Thoracic aorta (tissue), 2 donors: Measurements from ENCODE around the gene TRIM41. TPM values are rescaled to one million over a fixed set of nuclear protein-coding genes. Genes with fewer than 3 reads are reported as not detected.

Experiments used
- ATAC-seq: fragments of 150-250 bp; one replicate; pipeline ENCODE4 v1.8.0; 2017; ENCODE audit warnings: low read depth; ENCODE audit not compliant: insufficient number of reproducible peaks, low FRiP score
- DNase-seq: peaks from one replicate; pipeline ENCODE4 v3.0.0-alpha.2; 2020; ENCODE audit warnings: low spot score
- H3K27ac ChIP-seq, 2 donors: fragments of 200-600 bp; sonication (generic); 1 replicate in 1 of 2; 2 replicates in 1 of 2; pipeline ENCODE4 v1.5.1; 2016; ENCODE audit warnings: mild to moderate bottlenecking in 2 of 2, moderate library complexity in 2 of 2
- H3K27me3 ChIP-seq: fragments of 200-600 bp; sonication (generic); replicated peaks from 2 replicates; pipeline ENCODE4 v1.6.0; 2016; ENCODE audit warnings: mild to moderate bottlenecking; ENCODE audit not compliant: insufficient read depth
- H3K36me3 ChIP-seq: fragments of 200-600 bp; sonication (generic); one replicate; pipeline ENCODE4 v1.5.1; 2016
- H3K4me1 ChIP-seq, 2 donors: fragments of 200-600 bp; sonication (generic); 1 replicate in 1 of 2; 2 replicates in 1 of 2; pipeline versions ENCODE4 v1.5.1 to v1.6.0; 2016; ENCODE audit warnings: low read depth in 2 of 2, mild to moderate bottlenecking in 1 of 2; ENCODE audit not compliant: control insufficient read depth in 1 of 2
- H3K4me3 ChIP-seq: fragments of 200-600 bp; sonication (generic); 2 replicates; pipeline ENCODE4 v1.5.1; 2016; ENCODE audit warnings: mild to moderate bottlenecking
- H3K9me3 ChIP-seq: fragments of 200-600 bp; sonication (generic); 2 replicates; pipeline ENCODE4 v1.5.1; 2016
- total RNA-seq, 2 donors: library from RNA; depleted of rRNA; stranded (reverse); fragments of >200 nt; gene quantifications; one replicate each; pipeline versions ENCODE4 v1.1.0 to v1.2.3, GENCODE V29; 2016
- TF ChIP-seq, protein P1 (sequence below): fragments of 200-600 bp; sonication (generic); IDR thresholded peaks from one replicate; pipeline ENCODE4 v1.5.1; 2019; ENCODE audit warnings: antibody characterized with exemption

TRIM41 gene
- total RNA-seq, 2 donors from 2014 or later = 12.2 to 12.4 TPM

DNA sequence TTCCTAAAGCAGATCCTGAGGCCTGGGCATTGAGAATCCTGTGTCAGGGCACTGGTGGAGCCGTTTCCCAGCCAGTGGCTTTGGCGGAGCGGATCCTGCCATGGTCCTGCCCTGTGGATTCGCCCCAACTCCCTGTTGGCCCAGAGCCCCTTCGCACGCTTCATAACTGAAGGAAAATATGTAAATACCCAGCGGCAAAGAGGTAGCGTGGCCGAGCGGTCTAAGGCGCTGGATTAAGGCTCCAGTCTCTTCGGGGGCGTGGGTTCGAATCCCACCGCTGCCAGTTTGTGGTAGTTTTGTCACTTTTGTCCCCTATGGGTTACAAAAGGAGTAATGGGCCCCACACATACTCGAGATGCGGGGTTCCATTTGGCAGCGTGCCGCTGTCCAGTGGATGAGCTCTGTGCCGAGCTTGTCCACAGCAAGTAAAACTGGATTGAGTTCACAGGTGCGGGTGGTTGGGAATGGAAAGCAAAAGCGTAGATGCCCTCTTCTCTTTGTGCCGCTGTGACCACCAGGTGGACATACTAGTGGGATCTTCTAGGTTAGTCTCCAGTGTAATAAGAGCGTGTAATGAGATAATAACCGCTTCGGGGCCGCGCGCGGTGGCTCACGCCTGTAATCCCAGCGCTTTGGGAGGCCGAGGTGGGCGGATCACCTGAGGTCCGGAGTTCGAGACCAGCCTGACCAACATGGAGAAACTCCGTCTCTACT lies 35.4 kb upstream of the TRIM41 start:
- no peaks in the 10 kb centered on the region for H3K27me3 ChIP-seq
- no peak for DNase-seq
- H3K4me3 ChIP-seq = peak overlapping the region; percentile 99
- ATAC-seq = peak; percentile 33
- TF ChIP-seq, protein P1, sequence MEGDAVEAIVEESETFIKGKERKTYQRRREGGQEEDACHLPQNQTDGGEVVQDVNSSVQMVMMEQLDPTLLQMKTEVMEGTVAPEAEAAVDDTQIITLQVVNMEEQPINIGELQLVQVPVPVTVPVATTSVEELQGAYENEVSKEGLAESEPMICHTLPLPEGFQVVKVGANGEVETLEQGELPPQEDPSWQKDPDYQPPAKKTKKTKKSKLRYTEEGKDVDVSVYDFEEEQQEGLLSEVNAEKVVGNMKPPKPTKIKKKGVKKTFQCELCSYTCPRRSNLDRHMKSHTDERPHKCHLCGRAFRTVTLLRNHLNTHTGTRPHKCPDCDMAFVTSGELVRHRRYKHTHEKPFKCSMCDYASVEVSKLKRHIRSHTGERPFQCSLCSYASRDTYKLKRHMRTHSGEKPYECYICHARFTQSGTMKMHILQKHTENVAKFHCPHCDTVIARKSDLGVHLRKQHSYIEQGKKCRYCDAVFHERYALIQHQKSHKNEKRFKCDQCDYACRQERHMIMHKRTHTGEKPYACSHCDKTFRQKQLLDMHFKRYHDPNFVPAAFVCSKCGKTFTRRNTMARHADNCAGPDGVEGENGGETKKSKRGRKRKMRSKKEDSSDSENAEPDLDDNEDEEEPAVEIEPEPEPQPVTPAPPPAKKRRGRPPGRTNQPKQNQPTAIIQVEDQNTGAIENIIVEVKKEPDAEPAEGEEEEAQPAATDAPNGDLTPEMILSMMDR = no peak
- peaks cover 4 to 13% of the 10 kb centered on the region in 2 donors for H3K4me1 ChIP-seq
- H3K27ac ChIP-seq = peak overlapping the region; percentile 89 to 94
- no peaks in the 10 kb centered on the region for H3K36me3 ChIP-seq
- H3K9me3 ChIP-seq = no peaks in the 10 kb centered on the region

DNA sequence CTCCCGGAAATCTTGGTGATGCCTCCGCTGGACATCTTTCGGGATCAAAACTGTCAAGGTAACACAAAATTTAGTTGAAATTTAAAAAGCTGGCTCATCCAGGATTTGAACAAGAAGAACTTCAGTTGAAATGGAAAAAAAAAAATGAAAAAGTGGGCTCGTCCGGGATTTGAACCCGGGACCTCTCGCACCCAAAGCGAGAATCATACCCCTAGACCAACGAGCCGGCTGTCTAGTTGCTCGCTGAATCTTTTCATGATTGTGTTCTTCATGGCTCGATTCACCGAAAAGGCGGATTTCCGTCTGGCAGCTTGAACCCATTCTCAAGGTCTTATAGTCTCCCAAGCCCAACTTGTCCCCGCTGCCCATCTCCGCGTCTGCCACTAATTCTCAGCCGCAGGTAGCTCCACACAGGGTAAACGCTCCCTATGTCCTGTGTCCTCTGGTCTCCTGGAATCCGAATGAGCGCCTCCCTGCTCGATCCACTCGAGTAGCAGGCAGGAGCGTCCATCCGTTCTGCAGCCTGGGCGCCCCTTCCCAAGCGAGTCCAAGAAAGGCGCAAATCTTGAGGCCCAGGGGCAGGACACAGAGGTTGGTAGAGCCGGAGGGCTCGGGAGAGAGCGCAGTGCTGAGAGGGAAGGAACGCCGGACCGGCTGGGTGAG lies 34.2 kb upstream of the TRIM41 start:
- DNase-seq = no peak

DNA sequence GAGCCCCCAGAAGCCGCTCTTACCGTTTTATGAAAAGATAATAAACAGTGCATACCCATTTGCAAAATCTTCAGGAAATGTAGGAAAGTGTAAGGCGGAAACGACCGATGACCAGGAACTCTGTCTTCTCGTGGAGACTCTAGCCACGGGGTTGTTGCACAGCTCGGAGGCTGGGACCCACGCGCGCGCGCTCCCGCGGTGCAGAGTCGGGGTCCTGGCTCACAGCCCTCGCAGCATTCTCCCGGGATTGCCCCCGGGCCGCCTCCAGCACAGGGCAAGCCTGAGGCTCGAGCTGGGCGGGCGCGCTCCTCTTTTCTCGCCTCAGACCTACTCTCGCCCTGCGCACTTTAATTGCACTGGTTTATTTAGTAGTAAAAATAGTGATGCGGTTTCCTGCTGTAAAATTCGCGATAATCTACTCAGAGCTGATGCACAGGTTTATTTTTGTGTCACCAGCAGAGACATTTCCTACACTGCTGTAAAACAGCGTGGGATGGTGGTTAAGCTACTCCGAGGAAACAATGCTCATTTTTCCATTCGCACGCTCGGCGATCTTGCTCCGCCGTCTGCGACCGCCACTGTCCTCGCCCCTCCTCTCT lies 33.6 kb upstream of the TRIM41 start:
- DNase-seq (no peak), ATAC-seq (no peak)
- H3K27ac ChIP-seq = peak overlapping the region; percentile 89 to 94
- H3K9me3 ChIP-seq = no peaks in the 10 kb centered on the region
- TF ChIP-seq, protein P1 = no peak
- H3K4me3 ChIP-seq = peak overlapping the region; percentile 99
- H3K4me1 ChIP-seq = peaks cover 4 to 14% of the 10 kb centered on the region in 2 donors
- no peaks in the 10 kb centered on the region for H3K36me3 ChIP-seq
- no peaks in the 10 kb centered on the region for H3K27me3 ChIP-seq

More for the DNA sequence above, 34.2 kb upstream of the TRIM41 start:
- H3K27ac ChIP-seq = peak overlapping the region; percentile 89 to 94
- ATAC-seq = peak; percentile 58
- peaks cover 4 to 16% of the 10 kb centered on the region in 2 donors for H3K4me1 ChIP-seq
- H3K9me3 ChIP-seq = no peaks in the 10 kb centered on the region
- no peaks in the 10 kb centered on the region for H3K27me3 ChIP-seq
- peak overlapping the region; percentile 99 for H3K4me3 ChIP-seq
- TF ChIP-seq, protein P1 = no peak
- H3K36me3 ChIP-seq = no peaks in the 10 kb centered on the region

DNA sequence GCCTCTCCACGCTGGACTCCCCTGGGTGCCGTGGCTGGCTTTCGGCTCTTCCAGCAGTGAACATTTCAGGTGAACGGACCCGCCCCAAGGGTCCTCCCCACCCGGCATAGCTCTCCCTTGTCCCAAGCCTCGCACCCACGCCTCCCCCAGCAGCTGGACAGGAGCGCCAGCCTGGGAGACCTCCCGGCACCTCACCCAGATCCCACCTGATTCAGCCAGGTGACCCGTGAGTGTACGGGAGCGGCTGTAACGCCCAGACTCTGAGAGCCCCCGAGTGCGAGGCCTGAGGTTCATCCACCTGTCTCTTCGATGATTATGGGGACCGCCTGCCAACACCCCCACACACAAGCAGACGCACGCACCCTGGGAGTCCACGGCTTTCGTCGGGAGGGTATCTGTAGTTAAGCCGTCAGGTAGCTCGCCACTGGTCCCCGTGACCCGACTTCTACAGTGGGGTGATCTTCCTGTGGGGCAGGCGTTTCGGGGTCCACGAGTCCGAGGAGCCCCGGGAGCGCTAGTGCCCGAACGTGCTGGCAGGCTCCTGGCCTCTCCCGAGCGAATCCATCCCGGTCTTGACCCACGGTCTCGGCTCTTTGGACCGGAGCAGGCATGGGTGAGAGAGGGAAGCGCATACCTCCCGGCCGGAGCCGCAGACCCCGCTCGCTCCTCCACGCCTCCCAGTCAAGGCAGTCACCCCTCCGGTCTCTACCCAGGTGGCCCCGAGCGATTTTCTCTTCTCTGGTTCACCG lies 32.9 kb upstream of the TRIM41 start:
- TF ChIP-seq, protein P1 = no peak
- Histone ChIP-seq H3K36me3 (no peaks in the 10 kb centered on the region), H3K4me3 (peak overlapping the region; percentile 99), H3K4me1 (peaks cover 4 to 8% of the 10 kb centered on the region in 2 donors), H3K9me3 (no peaks in the 10 kb centered on the region), H3K27me3 (no peaks in the 10 kb centered on the region), H3K27ac (peak overlapping the region; percentile 89 to 94)
- no peak for DNase-seq
- ATAC-seq = no peak
